Panc1 (cell line): ENCODE measurements around the gene EFCAB8.

ENCODE experiments used
- POLR2AphosphoS5 ChIP-seq: IDR thresholded peaks from 2 replicates; pipeline ENCODE4 v1.6.1; 2012; ENCODE audit warnings: mild to moderate bottlenecking, low read depth, low read length, moderate library complexity
- TCF7L2 ChIP-seq: IDR thresholded peaks from 2 replicates; pipeline ENCODE4 v1.6.1; 2011; ENCODE audit warnings: mild to moderate bottlenecking, low read depth, low read length, inconsistent platforms
- TF ChIP-seq, protein P1 (sequence below): fragments of 450-650 bp; IDR thresholded peaks from 2 replicates; pipeline ENCODE4 v1.5.1; 2017; ENCODE audit warnings: mild to moderate bottlenecking

DNA sequence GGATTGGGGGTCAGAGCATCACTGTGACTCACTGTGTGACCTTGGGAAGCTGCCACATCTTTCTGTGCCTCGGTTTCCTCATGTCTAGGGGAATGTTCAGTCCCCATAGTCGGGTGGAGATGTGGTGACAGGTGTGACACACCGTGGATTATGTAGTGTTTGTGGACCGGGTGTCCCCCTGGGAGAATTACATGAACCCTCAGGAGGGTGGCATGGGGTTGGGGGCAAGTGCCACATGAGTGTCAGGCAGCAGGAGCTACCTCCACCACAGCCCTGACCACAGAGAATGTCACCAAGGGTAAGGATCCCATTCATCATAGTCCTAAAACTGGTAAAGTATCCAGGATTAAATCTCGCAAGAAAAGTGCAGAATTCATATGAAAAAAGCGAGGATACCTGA lies 122.3 kb downstream of the EFCAB8 start:
- TF ChIP-seq, protein P1, sequence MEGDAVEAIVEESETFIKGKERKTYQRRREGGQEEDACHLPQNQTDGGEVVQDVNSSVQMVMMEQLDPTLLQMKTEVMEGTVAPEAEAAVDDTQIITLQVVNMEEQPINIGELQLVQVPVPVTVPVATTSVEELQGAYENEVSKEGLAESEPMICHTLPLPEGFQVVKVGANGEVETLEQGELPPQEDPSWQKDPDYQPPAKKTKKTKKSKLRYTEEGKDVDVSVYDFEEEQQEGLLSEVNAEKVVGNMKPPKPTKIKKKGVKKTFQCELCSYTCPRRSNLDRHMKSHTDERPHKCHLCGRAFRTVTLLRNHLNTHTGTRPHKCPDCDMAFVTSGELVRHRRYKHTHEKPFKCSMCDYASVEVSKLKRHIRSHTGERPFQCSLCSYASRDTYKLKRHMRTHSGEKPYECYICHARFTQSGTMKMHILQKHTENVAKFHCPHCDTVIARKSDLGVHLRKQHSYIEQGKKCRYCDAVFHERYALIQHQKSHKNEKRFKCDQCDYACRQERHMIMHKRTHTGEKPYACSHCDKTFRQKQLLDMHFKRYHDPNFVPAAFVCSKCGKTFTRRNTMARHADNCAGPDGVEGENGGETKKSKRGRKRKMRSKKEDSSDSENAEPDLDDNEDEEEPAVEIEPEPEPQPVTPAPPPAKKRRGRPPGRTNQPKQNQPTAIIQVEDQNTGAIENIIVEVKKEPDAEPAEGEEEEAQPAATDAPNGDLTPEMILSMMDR: no peak
- TF ChIP-seq POLR2AphosphoS5 (no peak), TCF7L2 (no peak)
